ENCODE results near the gene IRF5. TPM values are rescaled to one million over a fixed set of nuclear protein-coding genes. Genes with fewer than 3 reads are reported as not detected.

Gene IRF5
- total RNA-seq, 1 experiment from 2014 or later = 16.5 TPM

DNA sequence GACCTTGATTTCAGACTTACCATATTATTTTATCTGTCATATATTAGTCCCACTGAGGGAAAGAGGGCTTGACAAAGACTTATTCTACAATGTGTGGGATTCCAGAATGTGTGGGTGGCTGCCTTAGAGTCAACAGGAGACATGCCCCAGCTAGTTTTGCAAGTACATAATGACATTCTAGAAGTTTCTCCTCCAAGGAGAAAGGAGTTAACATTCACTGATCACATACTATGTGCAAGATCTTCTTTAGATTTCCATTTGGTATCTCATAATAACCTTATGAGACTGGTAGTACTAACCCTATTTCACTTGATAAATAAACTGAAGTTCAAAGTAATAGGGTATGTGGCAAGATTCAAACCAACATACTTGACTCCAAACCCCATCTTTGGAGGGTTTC, 25.2 kb downstream of the IRF5 start:
- no peak overlapping the region for H2AFZ ChIP-seq (ENCODE audit: low read depth, low read length, poor library complexity, severe bottlenecking)
- no peak overlapping the region for H3K27ac ChIP-seq (ENCODE audit: low read depth, low read length)
- no peak for TF ChIP-seq RAD21 (IDR thresholded peaks at IDR 0.05; ENCODE audit: low read depth)
- H3K4me3 ChIP-seq (replicated peaks in 1 of 2; ENCODE audit: low read depth in 1 of 2, low read length in 2 of 2) = no peak overlapping the region
- no peaks in the 10 kb centered on the region for H3K4me1 ChIP-seq (ENCODE audit: control insufficient read depth in 1 of 2, insufficient read depth in 2 of 2, low read length in 2 of 2)
- no peak overlapping the region for H3K9ac ChIP-seq (ENCODE audit: low read length)
- no peak for ATAC-seq
- H3K9me2 ChIP-seq (ENCODE audit: insufficient read depth) = no peaks in the 10 kb centered on the region
- H3K36me3 ChIP-seq (ENCODE audit: control insufficient read depth in 1 of 2, insufficient read depth in 2 of 2, low read length in 2 of 2) = peaks cover 37 to 38% of the 10 kb centered on the region in 2 experiments; a peak in 3 of 4 replicates
- 0 out of 2 replicates have a peak, but pooled peaks cover 4% of the 10 kb centered on the region for H4K20me1 ChIP-seq (ENCODE audit: insufficient read depth)
- ChIA-PET POLR2A (no interaction called here), CTCF (no interaction called here), RAD21 (ENCODE audit: low non-redundant PET in 1 of 2, low total read pairs in 2 of 2, uncharacterized antibody in 2 of 2, unreplicated experiment in 2 of 2) (no interaction called here)
- intact Hi-C loops (cut with micrococcal nuclease) = no loop called here
- DNase-seq (ENCODE audit: low read depth, low spot score) = no peak
- BruUV-seq (replicated peaks) = no TSS peak
- no peaks in the 10 kb centered on the region; the same call in 1 of the 2 replicates for H3K79me2 ChIP-seq (ENCODE audit: insufficient read depth, low read length)
- H3K9me3 ChIP-seq (ENCODE audit: control insufficient read depth in 1 of 2, insufficient read depth in 1 of 2, low read depth in 1 of 2, low read length in 2 of 2) = no peaks in the 10 kb centered on the region
- H3K4me2 ChIP-seq (ENCODE audit: low read length) = no peak overlapping the region
- H3K27me3 ChIP-seq (ENCODE audit: insufficient read depth, low read length) = no peaks in the 10 kb centered on the region

DNA sequence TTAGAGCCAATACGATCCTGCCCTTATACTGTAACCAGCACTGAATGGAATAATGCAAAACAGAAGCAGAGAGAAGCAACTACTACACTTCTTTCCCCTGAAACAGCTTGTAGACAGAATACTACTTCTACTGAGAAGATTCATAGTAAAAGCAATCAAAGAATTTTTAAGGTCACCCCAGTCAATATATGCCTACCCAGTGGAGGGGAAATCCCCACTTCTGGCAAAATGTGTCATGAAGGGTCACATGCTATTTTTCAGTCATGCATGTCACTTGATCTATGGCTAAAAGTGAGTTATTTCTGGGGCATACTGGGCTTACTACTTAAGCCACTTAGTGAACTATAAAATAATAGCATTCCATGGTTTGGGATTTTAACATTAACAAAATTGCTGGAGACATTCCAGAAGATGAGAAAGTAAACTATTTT, 25.6 kb downstream of the IRF5 start:
- intact Hi-C loops (cut with micrococcal nuclease) = no loop called here
- H3K4me3 ChIP-seq (replicated peaks in 1 of 2; ENCODE audit: low read depth in 1 of 2, low read length in 2 of 2) = no peak overlapping the region
- no peak for ATAC-seq
- peaks cover 37% of the 10 kb centered on the region in 2 experiments; a peak in 3 of 4 replicates for H3K36me3 ChIP-seq (ENCODE audit: control insufficient read depth in 1 of 2, insufficient read depth in 2 of 2, low read length in 2 of 2)
- H3K9ac ChIP-seq (ENCODE audit: low read length) = no peak overlapping the region
- BruUV-seq (replicated peaks) = no TSS peak
- H3K79me2 ChIP-seq (ENCODE audit: insufficient read depth, low read length) = no peaks in the 10 kb centered on the region; the same call in 1 of the 2 replicates
- ChIA-PET CTCF (no interaction called here), POLR2A (no interaction called here), RAD21 (ENCODE audit: low non-redundant PET in 1 of 2, low total read pairs in 2 of 2, uncharacterized antibody in 2 of 2, unreplicated experiment in 2 of 2) (no interaction called here)
- 0 out of 2 replicates have a peak, but pooled peaks cover 4% of the 10 kb centered on the region for H4K20me1 ChIP-seq (ENCODE audit: insufficient read depth)
- H2AFZ ChIP-seq (ENCODE audit: low read depth, low read length, poor library complexity, severe bottlenecking) = no peak overlapping the region
- no peak for TF ChIP-seq SP1 (IDR thresholded peaks at IDR 0.05; ENCODE audit: low read depth)
- no peaks in the 10 kb centered on the region for H3K9me2 ChIP-seq (ENCODE audit: insufficient read depth)
- no peaks in the 10 kb centered on the region for H3K9me3 ChIP-seq (ENCODE audit: control insufficient read depth in 1 of 2, insufficient read depth in 1 of 2, low read depth in 1 of 2, low read length in 2 of 2)
- DNase-seq (ENCODE audit: low read depth, low spot score) = no peak
- no peaks in the 10 kb centered on the region for H3K27me3 ChIP-seq (ENCODE audit: insufficient read depth, low read length)
- no peaks in the 10 kb centered on the region for H3K4me1 ChIP-seq (ENCODE audit: control insufficient read depth in 1 of 2, insufficient read depth in 2 of 2, low read length in 2 of 2)
- no peak overlapping the region for H3K27ac ChIP-seq (ENCODE audit: low read depth, low read length)
- no peak overlapping the region for H3K4me2 ChIP-seq (ENCODE audit: low read length)

DNA sequence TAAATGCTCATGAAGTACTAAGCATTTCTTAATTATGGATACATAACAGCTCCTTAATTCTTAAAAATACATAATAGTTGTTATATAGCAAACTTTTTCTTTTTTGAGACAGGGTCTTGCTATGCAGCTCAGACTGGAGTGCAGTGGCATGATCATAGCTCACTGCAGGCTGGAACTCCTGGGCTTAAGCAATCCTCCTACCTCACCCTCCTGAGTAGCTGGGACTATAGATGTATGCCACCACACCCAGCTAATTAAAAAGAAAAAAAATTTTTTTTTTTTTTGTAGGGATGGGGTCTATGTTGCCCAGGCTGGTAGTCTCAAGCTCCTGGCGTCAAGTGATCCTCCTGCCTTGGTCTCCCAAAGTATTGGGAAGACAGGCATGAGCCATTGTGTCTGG, 30.9 kb downstream of the IRF5 start:
- RAD21 ChIA-PET (ENCODE audit: low non-redundant PET in 1 of 2, low total read pairs in 2 of 2, uncharacterized antibody in 2 of 2, unreplicated experiment in 2 of 2) = no interaction called here
- TF ChIP-seq POLR2AphosphoS5 (IDR thresholded peaks at IDR 0.05; ENCODE audit: low read depth, low read length) (no peak), TCF7L2 (IDR thresholded peaks at IDR 0.05; ENCODE audit: borderline replicate concordance, extremely low read depth, insufficient read depth, insufficient read length) (no peak), SP1 (IDR thresholded peaks at IDR 0.05; ENCODE audit: low read depth) (no peak), POLR2A (IDR thresholded peaks at IDR 0.05; ENCODE audit: borderline replicate concordance, extremely low read depth, insufficient read depth, insufficient read length) (no peak), CBX3 (IDR thresholded peaks at IDR 0.05; ENCODE audit: low read depth) (no peak), YY1 (IDR thresholded peaks at IDR 0.05; ENCODE audit: extremely low read depth, insufficient replicate concordance, low read depth, low read length) (no peak), EZH2 (IDR thresholded peaks at IDR 0.05) (no peak), RAD21 (IDR thresholded peaks at IDR 0.05; ENCODE audit: low read depth) (no peak), ZNF274 (IDR thresholded peaks at IDR 0.05; ENCODE audit: low read depth, low read length) (no peak), CEBPB (IDR thresholded peaks at IDR 0.05; ENCODE audit: low read depth) (no peak)
- TF ChIP-seq, protein P1, sequence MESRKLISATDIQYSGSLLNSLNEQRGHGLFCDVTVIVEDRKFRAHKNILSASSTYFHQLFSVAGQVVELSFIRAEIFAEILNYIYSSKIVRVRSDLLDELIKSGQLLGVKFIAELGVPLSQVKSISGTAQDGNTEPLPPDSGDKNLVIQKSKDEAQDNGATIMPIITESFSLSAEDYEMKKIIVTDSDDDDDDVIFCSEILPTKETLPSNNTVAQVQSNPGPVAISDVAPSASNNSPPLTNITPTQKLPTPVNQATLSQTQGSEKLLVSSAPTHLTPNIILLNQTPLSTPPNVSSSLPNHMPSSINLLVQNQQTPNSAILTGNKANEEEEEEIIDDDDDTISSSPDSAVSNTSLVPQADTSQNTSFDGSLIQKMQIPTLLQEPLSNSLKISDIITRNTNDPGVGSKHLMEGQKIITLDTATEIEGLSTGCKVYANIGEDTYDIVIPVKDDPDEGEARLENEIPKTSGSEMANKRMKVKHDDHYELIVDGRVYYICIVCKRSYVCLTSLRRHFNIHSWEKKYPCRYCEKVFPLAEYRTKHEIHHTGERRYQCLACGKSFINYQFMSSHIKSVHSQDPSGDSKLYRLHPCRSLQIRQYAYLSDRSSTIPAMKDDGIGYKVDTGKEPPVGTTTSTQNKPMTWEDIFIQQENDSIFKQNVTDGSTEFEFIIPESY (IDR thresholded peaks at IDR 0.05; ENCODE audit: extremely low read depth, insufficient replicate concordance, low read length) = no peak

More for the DNA sequence above, 30.9 kb downstream of the IRF5 start:
- ChIA-PET CTCF (no interaction called here), POLR2A (no interaction called here)
- H3K27ac ChIP-seq (ENCODE audit: low read depth, low read length) = no peak overlapping the region
- no peaks in the 10 kb centered on the region for H3K27me3 ChIP-seq (ENCODE audit: insufficient read depth, low read length)
- no peaks in the 10 kb centered on the region for H3K79me2 ChIP-seq (ENCODE audit: insufficient read depth, low read length)
- H3K4me3 ChIP-seq (replicated peaks in 1 of 2; ENCODE audit: low read depth in 1 of 2, low read length in 2 of 2) = no peak overlapping the region
- H3K9me3 ChIP-seq (ENCODE audit: control insufficient read depth in 1 of 2, insufficient read depth in 1 of 2, low read depth in 1 of 2, low read length in 2 of 2) = no peaks in the 10 kb centered on the region
- DNase-seq (ENCODE audit: low read depth, low spot score) = no peak
- H2AFZ ChIP-seq (ENCODE audit: low read depth, low read length, poor library complexity, severe bottlenecking) = no peak overlapping the region
- H3K4me2 ChIP-seq (ENCODE audit: low read length) = no peak overlapping the region
- no TSS peak for BruUV-seq (replicated peaks)
- no peaks in the 10 kb centered on the region for H3K9me2 ChIP-seq (ENCODE audit: insufficient read depth)
- intact Hi-C loops (cut with micrococcal nuclease) = no loop called here
- no peak overlapping the region for H3K9ac ChIP-seq (ENCODE audit: low read length)
- H3K4me1 ChIP-seq (ENCODE audit: control insufficient read depth in 1 of 2, insufficient read depth in 2 of 2, low read length in 2 of 2) = no peaks in the 10 kb centered on the region
- H3K36me3 ChIP-seq (ENCODE audit: control insufficient read depth in 1 of 2, insufficient read depth in 2 of 2, low read length in 2 of 2) = peaks cover 44 to 47% of the 10 kb centered on the region in 2 experiments
- no peak for ATAC-seq
- H4K20me1 ChIP-seq (ENCODE audit: insufficient read depth) = 0 out of 2 replicates have a peak, but pooled peaks cover 4% of the 10 kb centered on the region

Measured in HCT116 (cell line).